HepG2 (cell line): Measurements from ENCODE around the gene ETV2. TPM values are rescaled to one million over a fixed set of nuclear protein-coding genes. Genes with fewer than 3 reads are reported as not detected.
A peak's percentile ranks its signal among the peaks of the same experiment; 100 is the strongest.

ENCODE experiments used
- ATF3 ChIP-seq: sonication (generic); formaldehyde crosslinking; IDR thresholded peaks from 2 replicates; pipeline ENCODE4 v1.4.0; 2020; ENCODE audit warnings: missing genetic modification reagents
- EHMT2 ChIP-seq: fragments of 200-600 bp; sonication (generic); IDR thresholded peaks from 2 replicates; pipeline ENCODE4 v1.7.0; 2017; ENCODE audit warnings: antibody characterized with exemption, low read depth, low read length, borderline replicate concordance
- HOMEZ ChIP-seq: IDR thresholded peaks from 2 replicates; pipeline ENCODE4 v1.6.1; 2016; ENCODE audit warnings: low read depth
- PCBP2 ChIP-seq: fragments of 200-400 bp; formaldehyde crosslinking; optimal IDR thresholded peaks from 2 replicates; pipeline ENCODE3; 2018; ENCODE audit warnings: low read length, low read depth; ENCODE audit not compliant: poor library complexity, severe bottlenecking
- STAG1 ChIP-seq: sonication (generic); formaldehyde crosslinking; IDR thresholded peaks from 2 replicates; pipeline ENCODE4 v1.4.0; 2020; ENCODE audit warnings: missing genetic modification reagents
- TRAFD1 ChIP-seq: sonication (generic); formaldehyde crosslinking; IDR thresholded peaks from 2 replicates; pipeline ENCODE4 v1.5.1; 2020; ENCODE audit warnings: missing genetic modification reagents, mild to moderate bottlenecking, borderline replicate concordance
- ZNF512B ChIP-seq: sonication (generic); formaldehyde crosslinking; IDR thresholded peaks from 2 replicates; pipeline ENCODE4 v1.5.1; 2020; ENCODE audit warnings: missing genetic modification reagents, mild to moderate bottlenecking, borderline replicate concordance
- ZNF687 ChIP-seq: sonication (generic); formaldehyde crosslinking; IDR thresholded peaks from 2 replicates; pipeline ENCODE4 v1.5.1; 2020; ENCODE audit warnings: mild to moderate bottlenecking, missing genetic modification reagents, moderate library complexity
- ZNF841 ChIP-seq: sonication (generic); formaldehyde crosslinking; IDR thresholded peaks from 2 replicates; pipeline ENCODE4 v1.8.1; 2023; ENCODE audit warnings: missing genetic modification reagents, borderline replicate concordance
- polyA plus RNA-seq, 8 experiments: library from polyadenylated mRNA; depleted of rRNA in 3 of 8; stranded (reverse) in 7 of 8; unstranded in 1 of 8; fragments of >200 nt; fragmentation: Illumina TruSeq in 4 of 8; extraction: Trizol in 4 of 8; gene quantifications; 2 replicates each; pipeline versions ENCODE4 v1.2.1 to v1.2.3, GENCODE V29; 2011 to 2016; ENCODE audit warnings: low read depth in 4 of 8, missing spikeins in 1 of 8, mixed read lengths in 1 of 8; ENCODE audit not compliant: insufficient read depth in 1 of 8
- total RNA-seq, 5 experiments: library from RNA; depleted of rRNA; stranded (reverse); fragments of >200 nt; fragmentation: Illumina TruSeq; extraction: Trizol; gene quantifications; 2 replicates each; pipeline ENCODE4 v1.2.3, GENCODE V29; 2016; ENCODE audit warnings: low read depth in 1 of 5

Gene ETV2
- total and polyA plus RNA-seq, 2 of the 13 experiments (the other 11 are each of a cell fraction or from before 2014, with no cell fraction given): 0.07 to 0.20 TPM

- TF ChIP-seq ATF3 (CRISPR knock-in tag) (no peak), HOMEZ (no peak), ZNF841 (CRISPR knock-in tag) (no peak), ZNF512B (CRISPR knock-in tag) (no peak), EHMT2 (no peak), ZNF687 (CRISPR knock-in tag) (peak; percentile 20; the same call in 1 of the 2 replicates), TRAFD1 (CRISPR knock-in tag) (no peak), STAG1 (peak; percentile 67), PCBP2 (no peak)
Measured at GRCh38 chr19:35692010-35692409, 50.5 kb downstream of the ETV2 start (continued).
